ENCODE results near the gene FRG1.
"Not testable (repeated sequence)": the region's sequence is repeated elsewhere in the genome, so short reads cannot be mapped to it uniquely, and the experiment has no call there.

Gene FRG1

DNA sequence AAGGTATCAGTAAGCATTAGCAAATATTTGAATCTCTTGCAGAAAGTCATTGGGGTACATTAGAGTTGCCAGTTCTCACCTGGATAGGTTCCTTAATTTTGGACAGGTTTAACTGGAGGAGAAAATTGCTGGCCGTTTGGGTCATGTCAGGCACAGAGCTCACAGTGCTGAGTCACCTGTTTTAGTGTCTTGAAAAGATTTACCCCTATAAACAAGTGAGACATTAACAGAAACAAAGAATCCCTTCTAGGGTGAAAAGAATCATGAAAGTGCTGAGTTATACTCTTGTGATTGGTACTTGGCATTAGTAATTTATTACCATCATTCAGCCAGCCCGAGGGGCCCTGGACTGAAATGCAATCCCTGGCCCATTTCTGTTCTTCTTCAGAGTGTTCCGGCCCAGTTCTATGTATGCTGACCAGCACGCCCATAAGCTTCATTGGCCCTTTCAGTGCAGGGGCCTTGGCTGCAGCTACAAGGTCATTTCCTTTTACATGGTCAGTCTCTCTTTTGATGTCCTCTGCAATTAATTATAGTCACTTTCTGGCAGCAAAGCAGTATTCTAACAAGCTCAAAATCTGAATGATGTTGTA lies 45.1 kb downstream of the FRG1 start:
- DNase-seq (ENCODE audit: low read depth, low spot score): not testable (repeated sequence)

DNA sequence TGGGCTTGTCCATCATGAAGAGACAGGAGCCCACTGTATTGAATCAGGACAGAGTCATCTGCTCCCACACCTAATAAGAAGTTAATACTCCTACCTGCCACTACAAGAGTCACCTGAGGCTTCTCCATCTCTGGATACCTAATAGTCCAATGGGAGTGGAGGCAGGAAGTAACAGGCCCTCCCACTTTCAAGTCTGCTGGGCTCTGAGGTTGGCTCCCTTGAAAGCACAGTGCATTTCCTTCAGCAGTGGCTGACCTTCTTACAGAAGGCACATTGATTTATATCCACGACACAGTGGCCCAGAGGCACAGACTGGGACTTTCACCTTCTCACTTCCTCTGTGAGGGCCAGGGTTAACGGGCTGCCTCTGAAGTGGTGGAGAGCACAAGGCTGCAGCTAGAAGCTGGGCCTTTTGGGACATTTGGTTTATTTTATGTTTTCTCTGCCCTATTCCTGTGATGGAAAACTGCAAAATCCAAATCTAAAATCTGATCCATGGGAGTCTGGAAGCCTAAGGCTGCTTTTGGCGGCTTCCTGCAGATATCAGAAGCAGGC lies 48.3 kb downstream of the FRG1 start:
- no peak for DNase-seq (ENCODE audit: low read depth, low spot score)

- not testable (repeated sequence) for DNase-seq (ENCODE audit: low read depth, low spot score)
These were observed 49.3 kb downstream of the FRG1 start for GRCh38 chr4:189989941-189990340.

All from astrocyte of the hippocampus (primary cell).